ENCODE results near the gene ZFYVE28.

GRCh38 chr4:2297606-2298531 is 120.6 kb downstream of the ZFYVE28 start:
- TF ChIP-seq CTCF (IDR thresholded peaks at IDR 0.05) (no peak), POLR2A (IDR thresholded peaks at IDR 0.05) (no peak)

Data from adrenal gland (tissue), 5 donors.